ENCODE measurements around the gene PM20D2.

GRCh38 chr6:89120371-89120770 is 25.5 kb upstream of the PM20D2 start:
- no peak for TF ChIP-seq CTCF (IDR thresholded peaks at IDR 0.05; ENCODE audit: low read length)
- TF ChIP-seq EZH2 (IDR thresholded peaks at IDR 0.05; ENCODE audit: borderline replicate concordance, low read length): no peak

Data from OCI-LY1 (cell line).